ENCODE measurements around the gene DNAH9.

- no peak for TF ChIP-seq POLR2A (IDR thresholded peaks at IDR 0.05; ENCODE audit: low read depth, low read length)
- TF ChIP-seq POLR2AphosphoS5 (IDR thresholded peaks at IDR 0.05; ENCODE audit: low read depth, low read length) = no peak
Measured at GRCh38 chr17:11900041-11900476, 301.8 kb downstream of the DNAH9 start.
